ENCODE results near the gene ATP5ME. TPM values are rescaled to one million over a fixed set of nuclear protein-coding genes. Genes with fewer than 3 reads are reported as not detected.
"Not testable (repeated sequence)": the region's sequence is repeated elsewhere in the genome, so short reads cannot be mapped to it uniquely, and the experiment has no call there.

The ATP5ME gene
- total RNA-seq, 2 experiments from 2014 or later: 254 to 257 TPM

- intact Hi-C loops (cut with micrococcal nuclease): loop anchor here (2.0 kb wide), 1 partner anchor 545 kb away; the partner anchor contains the start of gene CTBP1
- H3K36me3 Mint-ChIP-seq (ENCODE audit: low read depth): no peaks in the 10 kb centered on the region
- peaks cover 9% of the 10 kb centered on the region for H3K4me1 Mint-ChIP-seq (ENCODE audit: low read depth)
- CTCF ChIA-PET: no interaction called here
- H3K27me3 Mint-ChIP-seq (ENCODE audit: low read depth): no peaks in the 10 kb centered on the region
- H3K4me3 Mint-ChIP-seq: no peak overlapping the region
- no peak overlapping the region for H3K27ac Mint-ChIP-seq
- DNase-seq: no peak
- H3K9me3 Mint-ChIP-seq: no peaks in the 10 kb centered on the region
These were observed 29.5 kb upstream of the ATP5ME start for GRCh38 chr4:703336-704197.

- CTCF ChIA-PET: no interaction called here
- Mint-ChIP-seq H3K27me3 (ENCODE audit: low read depth) (no peaks in the 10 kb centered on the region), H3K4me1 (ENCODE audit: low read depth) (peaks cover 8% of the 10 kb centered on the region), H3K27ac (no peak overlapping the region), H3K4me3 (no peak overlapping the region), H3K9me3 (no peaks in the 10 kb centered on the region), H3K36me3 (ENCODE audit: low read depth) (no peaks in the 10 kb centered on the region)
- intact Hi-C loops (cut with micrococcal nuclease): no loop called here
- no peak for DNase-seq
These were observed 28.6 kb upstream of the ATP5ME start for GRCh38 chr4:702618-703048.

- DNase-seq: no peak
- Mint-ChIP-seq H3K27me3 (ENCODE audit: low read depth) (no peaks in the 10 kb centered on the region), H3K9me3 (no peaks in the 10 kb centered on the region), H3K27ac (no peak overlapping the region), H3K4me3 (no peak overlapping the region), H3K4me1 (ENCODE audit: low read depth) (peaks cover 6% of the 10 kb centered on the region), H3K36me3 (ENCODE audit: low read depth) (no peaks in the 10 kb centered on the region)
- CTCF ChIA-PET: interaction anchor here (1.5 kb wide), 1 partner anchor 13 kb away, joined by 3 read pairs; no protein-coding TSS in a partner anchor
- intact Hi-C loops (cut with micrococcal nuclease): no loop called here
These were observed 26.6 kb upstream of the ATP5ME start for GRCh38 chr4:700587-701264.

- Mint-ChIP-seq H3K9me3 (no peaks in the 10 kb centered on the region), H3K27me3 (ENCODE audit: low read depth) (no peaks in the 10 kb centered on the region), H3K27ac (no peak overlapping the region), H3K4me3 (no peak overlapping the region), H3K4me1 (ENCODE audit: low read depth) (peaks cover 6% of the 10 kb centered on the region), H3K36me3 (ENCODE audit: low read depth) (no peaks in the 10 kb centered on the region)
- intact Hi-C loops (cut with micrococcal nuclease): no loop called here
- DNase-seq: no peak
- CTCF ChIA-PET: interaction anchor here (1.5 to 1.9 kb wide), 2 partner anchors 12 to 25 kb away, joined by 3 to 6 read pairs; partner anchors contain the start of genes ATP5ME and MYL5
These were observed 25.9 kb upstream of the ATP5ME start for GRCh38 chr4:699816-700580.

- H3K4me3 Mint-ChIP-seq; H3K9me3 Mint-ChIP-seq; DNase-seq; H3K36me3 Mint-ChIP-seq (ENCODE audit: low read depth); H3K4me1 Mint-ChIP-seq (ENCODE audit: low read depth); H3K27ac Mint-ChIP-seq; CTCF ChIA-PET; H3K27me3 Mint-ChIP-seq (ENCODE audit: low read depth); intact Hi-C loops (cut with micrococcal nuclease): not testable (repeated sequence)
These were observed 20.4 kb upstream of the ATP5ME start for GRCh38 chr4:694341-694940.

GRCh38 chr4:692771-693554, 18.9 kb upstream of the ATP5ME start:
- Mint-ChIP-seq H3K9me3 (no peaks in the 10 kb centered on the region), H3K4me3 (no peak overlapping the region), H3K36me3 (ENCODE audit: low read depth) (no peaks in the 10 kb centered on the region), H3K4me1 (ENCODE audit: low read depth) (no peaks in the 10 kb centered on the region), H3K27me3 (ENCODE audit: low read depth) (peaks cover 10% of the 10 kb centered on the region), H3K27ac (no peak overlapping the region)
- DNase-seq: no peak
- CTCF ChIA-PET: no interaction called here
- intact Hi-C loops (cut with micrococcal nuclease): no loop called here

- no peak overlapping the region for H3K4me3 Mint-ChIP-seq
- no peak for DNase-seq
- H3K27ac Mint-ChIP-seq: no peak overlapping the region
- CTCF ChIA-PET: no interaction called here
- no peaks in the 10 kb centered on the region for H3K36me3 Mint-ChIP-seq (ENCODE audit: low read depth)
- intact Hi-C loops (cut with micrococcal nuclease): no loop called here
- peaks cover 19% of the 10 kb centered on the region for H3K27me3 Mint-ChIP-seq (ENCODE audit: low read depth)
- no peaks in the 10 kb centered on the region for H3K9me3 Mint-ChIP-seq
- H3K4me1 Mint-ChIP-seq (ENCODE audit: low read depth): no peaks in the 10 kb centered on the region
These were observed 15.6 kb upstream of the ATP5ME start for GRCh38 chr4:689723-690122.

- H3K4me3 Mint-ChIP-seq: no peak within 1 kb of the TSS
- intact Hi-C loops (cut with micrococcal nuclease): no loop called here
- DNase-seq: no peak
These were observed 15.0 kb upstream of the ATP5ME start, which contains the start of gene SLC49A3 for GRCh38 chr4:688854-689681. SLC49A3 (minus strand) TSS chr4:689151; CDS start chr4:689127, 24 bp downstream.

GRCh38 chr4:687971-688853, 14.1 kb upstream of the ATP5ME start:
- H3K27me3 Mint-ChIP-seq (ENCODE audit: low read depth): peaks cover 19% of the 10 kb centered on the region
- H3K27ac Mint-ChIP-seq: no peak overlapping the region
- no peaks in the 10 kb centered on the region for H3K9me3 Mint-ChIP-seq
- H3K36me3 Mint-ChIP-seq (ENCODE audit: low read depth): no peaks in the 10 kb centered on the region
- no peak for DNase-seq
- no peaks in the 10 kb centered on the region for H3K4me1 Mint-ChIP-seq (ENCODE audit: low read depth)
- H3K4me3 Mint-ChIP-seq: no peak overlapping the region
- intact Hi-C loops (cut with micrococcal nuclease): no loop called here
- CTCF ChIA-PET: interaction anchor here (0.6 kb wide), 1 partner anchor 12 kb away, joined by 3 read pairs; no protein-coding TSS in a partner anchor

More at GRCh38 chr4:688854-689681, 15.0 kb upstream of the ATP5ME start, which contains the start of gene SLC49A3:
- CTCF ChIA-PET: no interaction called here
- H3K4me1 Mint-ChIP-seq (ENCODE audit: low read depth): no peaks in the 10 kb centered on the region
- H3K9me3 Mint-ChIP-seq: no peaks in the 10 kb centered on the region
- H3K27me3 Mint-ChIP-seq (ENCODE audit: low read depth): peaks cover 19% of the 10 kb centered on the region
- H3K27ac Mint-ChIP-seq: no peak within 1 kb of the TSS
- H3K36me3 Mint-ChIP-seq (ENCODE audit: low read depth): no peaks in the 10 kb centered on the region
